Mammary epithelial cell (primary cell): ENCODE results near the gene UVRAG.

Experiments
- CTCF ChIP-seq, 2 donors: IDR thresholded peaks in 1 of 2; conservative IDR thresholded peaks in 1 of 2; 2 replicates each; pipeline ENCODE4 v1.5.1; 2011 to 2012; ENCODE audit warnings: inconsistent platforms in 2 of 2, low read length in 2 of 2, mild to moderate bottlenecking in 2 of 2, control low read depth in 1 of 2, low read depth in 1 of 2; ENCODE audit not compliant: insufficient read depth in 1 of 2; ENCODE audit errors: extremely low read depth in 1 of 2
- EZH2 ChIP-seq: IDR thresholded peaks from 2 replicates; pipeline ENCODE4 v1.6.1; 2012; ENCODE audit warnings: low read length, inconsistent platforms, borderline replicate concordance

DNA sequence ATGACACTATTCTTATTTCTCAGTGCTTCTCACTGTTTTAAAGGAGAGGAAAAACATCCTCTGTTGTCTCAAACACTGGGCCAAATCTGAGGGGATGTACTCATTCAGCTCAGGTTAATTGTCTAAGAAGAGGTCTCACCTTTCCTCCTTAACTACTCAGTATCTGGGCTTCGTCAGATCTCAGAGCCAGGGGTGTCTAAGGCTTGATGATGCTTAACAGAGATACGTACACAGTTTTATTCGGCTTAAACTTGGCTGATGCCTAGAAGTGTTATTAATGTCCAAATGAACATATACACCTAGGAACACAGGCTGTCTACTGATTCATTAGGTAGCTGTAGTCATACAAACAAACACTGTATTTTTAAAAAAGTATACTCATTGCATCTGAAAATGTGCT lies 85.8 kb downstream of the UVRAG start:
- TF ChIP-seq CTCF (conservative IDR thresholded peaks at IDR 0.05 in 1 of 2, IDR thresholded peaks at IDR 0.05 in 1 of 2; ENCODE audit: extremely low read depth in 1 of 2, insufficient read depth in 1 of 2, low read depth in 1 of 2, low read length in 2 of 2) (no peak), EZH2 (no peak)
